Epithelial cell of esophagus (primary cell): ENCODE data around the gene NUBPL.

Experiments used
- DNase-seq: peaks from one replicate; pipeline ENCODE4 v3.0.0; 2010; ENCODE audit warnings: low read depth
- H3K4me3 ChIP-seq: 2 replicates; pipeline ENCODE4 v1.5.1; 2011; ENCODE audit warnings: mild to moderate bottlenecking, low read length, control low read depth
- CTCF ChIP-seq: IDR thresholded peaks from 2 replicates; pipeline ENCODE4 v1.5.1; 2011; ENCODE audit warnings: low read depth, mild to moderate bottlenecking, low read length, control low read depth, inconsistent platforms; ENCODE audit not compliant: insufficient read depth; ENCODE audit errors: missing control alignments

NUBPL gene

GRCh38 chr14:31541702-31542101, 19.5 kb upstream of the NUBPL start:
- TF ChIP-seq CTCF, result no peak
- H3K4me3 ChIP-seq, result no peak overlapping the region
- peak; percentile 57 for DNase-seq

DNA sequence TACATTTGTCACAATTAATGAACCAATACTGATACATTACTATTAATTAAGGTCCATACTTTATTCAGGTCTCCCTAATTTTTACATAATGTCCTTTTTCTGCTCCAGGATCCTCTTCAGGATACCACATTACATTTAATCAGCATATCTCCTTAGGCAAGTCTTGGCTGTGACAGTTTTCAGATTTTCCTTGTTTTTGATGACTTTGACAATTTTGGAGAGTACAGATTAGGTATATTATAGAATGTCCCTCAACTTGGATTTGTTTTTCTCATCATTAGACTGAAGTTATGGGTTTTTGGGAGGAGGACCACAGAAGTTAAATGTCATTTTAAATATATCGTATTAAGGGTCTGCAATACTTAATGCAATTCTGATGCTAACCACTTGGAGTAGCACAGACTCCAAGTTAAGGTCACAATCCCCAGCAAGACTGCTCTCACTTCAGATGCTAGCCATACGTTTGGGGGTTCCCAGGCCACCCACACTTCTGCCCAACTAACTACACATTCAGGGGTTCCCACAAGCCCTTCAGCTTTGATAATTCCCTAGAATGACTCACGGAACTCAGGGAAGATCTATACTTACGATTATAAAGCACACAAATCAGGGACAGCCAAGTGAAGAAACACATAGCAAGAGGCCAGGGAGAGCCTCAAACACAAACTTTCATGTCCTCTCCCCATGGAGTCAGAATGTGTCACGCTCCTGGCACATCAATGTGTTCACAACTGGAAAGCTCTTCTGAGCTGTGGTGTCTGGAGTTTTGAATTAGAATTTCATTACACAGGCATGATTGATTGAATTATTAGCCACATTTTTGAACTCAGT, 17.0 kb upstream of the NUBPL start:
- no peak overlapping the region for H3K4me3 ChIP-seq
- peak; percentile 24 for TF ChIP-seq CTCF
- DNase-seq, result no peak

DNA sequence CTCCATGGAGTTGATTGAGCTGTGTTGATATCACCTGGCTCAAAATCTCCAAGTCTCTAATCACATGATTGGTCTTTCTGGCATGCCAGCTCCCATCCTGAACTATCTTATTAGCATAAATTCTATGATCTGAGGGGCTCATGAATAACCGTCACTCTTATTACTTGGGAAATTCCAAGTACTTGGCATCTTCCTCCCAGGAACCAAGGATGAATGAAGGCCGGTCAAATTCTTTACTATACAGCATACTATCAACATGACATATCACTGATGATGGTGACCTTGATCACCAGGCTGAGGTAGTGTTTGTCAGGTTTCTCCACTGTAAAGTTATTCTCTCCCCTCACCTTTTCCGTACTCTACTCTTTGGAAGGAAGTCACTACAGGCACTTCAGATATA, 16.4 kb upstream of the NUBPL start:
- DNase-seq, result no peak
- no peak for TF ChIP-seq CTCF
- no peak overlapping the region for H3K4me3 ChIP-seq

DNA sequence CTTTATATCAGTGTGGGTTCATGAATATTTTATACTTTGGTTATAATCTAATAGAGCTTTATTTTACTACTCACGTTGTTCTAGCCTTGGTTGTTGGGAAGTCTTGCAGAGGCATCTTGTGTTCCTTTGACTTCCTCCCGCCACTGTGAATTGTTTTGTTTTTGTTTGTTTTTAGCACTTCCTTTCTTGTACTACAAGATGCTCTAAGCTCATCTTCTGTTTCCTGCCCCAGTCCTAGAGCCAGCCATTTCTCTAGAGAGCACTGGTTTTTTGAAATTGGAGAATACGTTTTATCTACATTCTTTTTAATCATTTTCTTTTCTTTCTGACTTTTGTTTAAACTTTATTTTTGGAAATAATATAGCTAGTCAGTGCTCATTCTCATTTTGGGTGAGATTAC, 15.9 kb upstream of the NUBPL start:
- no peak for TF ChIP-seq CTCF
- no peak overlapping the region for H3K4me3 ChIP-seq
- DNase-seq, result no peak

DNA sequence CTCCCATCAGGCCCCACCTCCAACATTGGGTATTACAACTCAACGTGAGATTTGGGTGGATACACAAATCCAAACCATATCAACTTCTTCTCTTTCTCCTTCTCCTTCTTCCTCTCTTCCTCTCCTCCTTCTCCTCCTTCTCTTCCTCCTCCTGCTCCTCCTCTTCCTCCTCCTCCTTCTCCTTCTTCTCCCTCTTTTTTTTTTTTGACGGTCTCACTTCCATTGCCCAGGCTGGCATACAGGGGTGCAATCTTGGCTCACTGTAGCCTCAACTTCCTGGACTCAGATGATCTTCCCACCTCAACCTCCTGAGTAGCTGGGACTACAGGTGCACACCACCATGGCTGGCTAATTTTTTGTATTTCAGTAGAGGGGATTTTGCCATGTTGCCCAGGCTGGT, 11.4 kb upstream of the NUBPL start:
- H3K4me3 ChIP-seq, result no peak overlapping the region
- DNase-seq, result no peak
- TF ChIP-seq CTCF, result no peak

DNA sequence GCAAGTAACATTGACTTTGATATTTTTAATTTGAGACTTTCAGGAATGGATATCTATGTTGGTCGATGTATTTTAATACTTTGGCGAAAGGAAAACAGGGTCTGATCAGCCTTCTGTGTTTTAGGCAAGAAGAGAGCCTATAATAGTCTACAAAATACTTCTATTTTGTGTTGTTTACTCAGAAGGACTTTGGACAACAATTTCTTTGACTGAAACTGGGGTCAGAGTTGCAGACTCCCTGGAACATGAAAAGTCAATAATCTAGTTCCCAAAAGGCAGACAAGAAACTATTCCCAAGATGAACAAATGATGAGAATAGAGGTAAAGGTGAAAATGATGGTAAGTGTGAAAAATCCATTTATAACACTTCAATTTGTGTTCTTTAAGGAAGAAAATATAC, 10.6 kb upstream of the NUBPL start:
- H3K4me3 ChIP-seq, result no peak overlapping the region
- TF ChIP-seq CTCF, result no peak
- no peak for DNase-seq

DNA sequence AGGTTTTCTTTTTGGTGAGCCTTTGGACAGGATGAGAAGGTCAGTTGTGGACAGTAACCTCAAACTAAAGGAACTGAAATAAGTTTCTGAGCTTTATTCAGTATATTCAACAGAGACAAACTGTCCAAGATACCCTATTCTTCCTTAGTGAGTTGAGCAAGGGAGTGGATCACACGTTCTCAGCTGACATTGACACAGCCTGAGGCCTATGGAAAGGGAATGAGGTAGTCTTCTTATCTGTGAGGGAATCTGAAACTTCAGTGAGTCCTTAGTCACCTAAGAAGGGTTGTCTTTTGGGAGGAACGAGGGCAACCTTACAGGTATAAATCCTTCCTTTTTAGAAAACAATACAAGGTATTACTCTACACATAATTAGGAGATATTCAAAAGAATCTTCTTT, 5.0 kb upstream of the NUBPL start:
- no peak overlapping the region for H3K4me3 ChIP-seq
- no peak for DNase-seq
- no peak for TF ChIP-seq CTCF
